ENCODE results near the gene TMEM179. TPM values are rescaled to one million over a fixed set of nuclear protein-coding genes. Genes with fewer than 3 reads are reported as not detected.
A peak's percentile ranks its signal among the peaks of the same experiment; 100 is the strongest.

TMEM179 gene
- total and polyA plus RNA-seq, 2 of the 13 experiments (the other 11 are each of a cell fraction or from before 2014, with no cell fraction given): not detected

DNA sequence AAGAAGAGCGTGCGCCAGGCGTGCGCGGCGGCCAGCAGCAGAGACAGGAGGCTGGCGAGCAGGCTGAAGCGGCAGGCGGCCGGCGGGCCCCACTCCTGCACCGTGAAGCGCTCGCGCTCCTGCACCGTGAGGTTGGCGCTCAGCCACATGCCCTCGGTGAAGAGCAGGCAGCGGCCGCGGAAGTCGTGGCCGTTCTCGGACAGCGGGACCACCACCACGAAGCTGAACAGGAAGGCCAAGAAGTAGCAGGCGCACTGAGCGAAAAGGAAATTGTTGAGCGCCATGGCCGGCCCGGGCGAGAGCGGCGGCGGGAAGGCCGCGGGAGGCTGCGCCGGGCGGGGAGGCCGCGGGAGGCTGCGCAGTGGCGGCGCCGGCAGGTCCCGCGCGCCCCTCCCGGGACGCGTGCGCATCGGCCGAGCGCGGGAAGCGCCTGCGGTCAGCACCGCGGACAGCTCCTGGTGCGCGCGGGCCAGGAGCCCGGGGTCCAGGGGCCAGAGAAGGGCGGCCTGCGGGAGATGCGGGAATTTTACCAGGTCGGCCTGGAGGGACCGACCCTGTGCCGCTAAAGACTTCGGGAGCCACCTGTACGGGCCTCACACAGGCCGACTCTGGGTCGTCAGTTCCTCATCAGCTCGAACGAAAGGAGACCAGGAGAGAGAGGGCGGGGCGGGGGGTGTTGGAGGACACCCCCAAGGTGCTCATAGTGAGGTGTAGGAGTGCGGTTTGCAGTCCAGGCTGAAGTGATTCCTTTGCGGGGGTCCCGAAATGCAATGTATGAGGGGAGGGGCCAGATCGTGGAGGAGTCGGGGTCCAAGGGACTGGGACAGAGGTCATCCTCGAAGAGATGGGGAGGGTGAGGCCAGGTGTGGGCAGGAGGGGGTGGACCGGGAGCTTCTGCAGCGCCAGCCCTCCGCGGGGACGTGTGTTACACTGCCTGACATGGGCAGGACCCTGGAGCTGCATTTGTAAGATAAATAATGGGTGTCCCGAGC lies at the start of gene TMEM179 (continued):
- TF ChIP-seq, protein P1, sequence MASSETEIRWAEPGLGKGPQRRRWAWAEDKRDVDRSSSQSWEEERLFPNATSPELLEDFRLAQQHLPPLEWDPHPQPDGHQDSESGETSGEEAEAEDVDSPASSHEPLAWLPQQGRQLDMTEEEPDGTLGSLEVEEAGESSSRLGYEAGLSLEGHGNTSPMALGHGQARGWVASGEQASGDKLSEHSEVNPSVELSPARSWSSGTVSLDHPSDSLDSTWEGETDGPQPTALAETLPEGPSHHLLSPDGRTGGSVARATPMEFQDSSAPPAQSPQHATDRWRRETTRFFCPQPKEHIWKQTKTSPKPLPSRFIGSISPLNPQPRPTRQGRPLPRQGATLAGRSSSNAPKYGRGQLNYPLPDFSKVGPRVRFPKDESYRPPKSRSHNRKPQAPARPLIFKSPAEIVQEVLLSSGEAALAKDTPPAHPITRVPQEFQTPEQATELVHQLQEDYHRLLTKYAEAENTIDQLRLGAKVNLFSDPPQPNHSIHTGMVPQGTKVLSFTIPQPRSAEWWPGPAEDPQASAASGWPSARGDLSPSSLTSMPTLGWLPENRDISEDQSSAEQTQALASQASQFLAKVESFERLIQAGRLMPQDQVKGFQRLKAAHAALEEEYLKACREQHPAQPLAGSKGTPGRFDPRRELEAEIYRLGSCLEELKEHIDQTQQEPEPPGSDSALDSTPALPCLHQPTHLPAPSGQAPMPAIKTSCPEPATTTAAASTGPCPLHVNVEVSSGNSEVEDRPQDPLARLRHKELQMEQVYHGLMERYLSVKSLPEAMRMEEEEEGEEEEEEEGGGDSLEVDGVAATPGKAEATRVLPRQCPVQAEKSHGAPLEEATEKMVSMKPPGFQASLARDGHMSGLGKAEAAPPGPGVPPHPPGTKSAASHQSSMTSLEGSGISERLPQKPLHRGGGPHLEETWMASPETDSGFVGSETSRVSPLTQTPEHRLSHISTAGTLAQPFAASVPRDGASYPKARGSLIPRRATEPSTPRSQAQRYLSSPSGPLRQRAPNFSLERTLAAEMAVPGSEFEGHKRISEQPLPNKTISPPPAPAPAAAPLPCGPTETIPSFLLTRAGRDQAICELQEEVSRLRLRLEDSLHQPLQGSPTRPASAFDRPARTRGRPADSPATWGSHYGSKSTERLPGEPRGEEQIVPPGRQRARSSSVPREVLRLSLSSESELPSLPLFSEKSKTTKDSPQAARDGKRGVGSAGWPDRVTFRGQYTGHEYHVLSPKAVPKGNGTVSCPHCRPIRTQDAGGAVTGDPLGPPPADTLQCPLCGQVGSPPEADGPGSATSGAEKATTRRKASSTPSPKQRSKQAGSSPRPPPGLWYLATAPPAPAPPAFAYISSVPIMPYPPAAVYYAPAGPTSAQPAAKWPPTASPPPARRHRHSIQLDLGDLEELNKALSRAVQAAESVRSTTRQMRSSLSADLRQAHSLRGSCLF (CRISPR knock-in tag; IDR thresholded peaks at IDR 0.05; ENCODE audit: borderline replicate concordance): 0 out of 2 replicates have a peak, but pooled peaks have one; percentile 25
- TF ChIP-seq SSRP1 (CRISPR knock-in tag; IDR thresholded peaks at IDR 0.05) (no peak), CEBPG (CRISPR knock-in tag; IDR thresholded peaks at IDR 0.05) (no peak), WIZ (CRISPR knock-in tag; IDR thresholded peaks at IDR 0.05) (0 out of 2 replicates have a peak, but pooled peaks have one; percentile 73), ZNF274 (CRISPR knock-in tag; IDR thresholded peaks at IDR 0.05) (0 out of 2 replicates have a peak, but pooled peaks have one; percentile 61), ZNF263 (CRISPR knock-in tag; IDR thresholded peaks at IDR 0.05) (peak; percentile 43; the same call in 1 of the 2 replicates), XBP1 (CRISPR knock-in tag; IDR thresholded peaks at IDR 0.05) (0 out of 2 replicates have a peak, but pooled peaks have one; percentile 60), ZSCAN21 (CRISPR knock-in tag; IDR thresholded peaks at IDR 0.05; ENCODE audit: borderline replicate concordance) (0 out of 2 replicates have a peak, but pooled peaks have one; percentile 55), MAFG (CRISPR knock-in tag; IDR thresholded peaks at IDR 0.05) (no peak), ZNF687 (CRISPR knock-in tag; IDR thresholded peaks at IDR 0.05) (peak; percentile 50)
- TF ChIP-seq, protein P2, sequence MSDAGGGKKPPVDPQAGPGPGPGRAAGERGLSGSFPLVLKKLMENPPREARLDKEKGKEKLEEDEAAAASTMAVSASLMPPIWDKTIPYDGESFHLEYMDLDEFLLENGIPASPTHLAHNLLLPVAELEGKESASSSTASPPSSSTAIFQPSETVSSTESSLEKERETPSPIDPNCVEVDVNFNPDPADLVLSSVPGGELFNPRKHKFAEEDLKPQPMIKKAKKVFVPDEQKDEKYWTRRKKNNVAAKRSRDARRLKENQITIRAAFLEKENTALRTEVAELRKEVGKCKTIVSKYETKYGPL (CRISPR knock-in tag; IDR thresholded peaks at IDR 0.05): peak; percentile 36; the same call in 1 of the 2 replicates
- TF ChIP-seq, protein P3, sequence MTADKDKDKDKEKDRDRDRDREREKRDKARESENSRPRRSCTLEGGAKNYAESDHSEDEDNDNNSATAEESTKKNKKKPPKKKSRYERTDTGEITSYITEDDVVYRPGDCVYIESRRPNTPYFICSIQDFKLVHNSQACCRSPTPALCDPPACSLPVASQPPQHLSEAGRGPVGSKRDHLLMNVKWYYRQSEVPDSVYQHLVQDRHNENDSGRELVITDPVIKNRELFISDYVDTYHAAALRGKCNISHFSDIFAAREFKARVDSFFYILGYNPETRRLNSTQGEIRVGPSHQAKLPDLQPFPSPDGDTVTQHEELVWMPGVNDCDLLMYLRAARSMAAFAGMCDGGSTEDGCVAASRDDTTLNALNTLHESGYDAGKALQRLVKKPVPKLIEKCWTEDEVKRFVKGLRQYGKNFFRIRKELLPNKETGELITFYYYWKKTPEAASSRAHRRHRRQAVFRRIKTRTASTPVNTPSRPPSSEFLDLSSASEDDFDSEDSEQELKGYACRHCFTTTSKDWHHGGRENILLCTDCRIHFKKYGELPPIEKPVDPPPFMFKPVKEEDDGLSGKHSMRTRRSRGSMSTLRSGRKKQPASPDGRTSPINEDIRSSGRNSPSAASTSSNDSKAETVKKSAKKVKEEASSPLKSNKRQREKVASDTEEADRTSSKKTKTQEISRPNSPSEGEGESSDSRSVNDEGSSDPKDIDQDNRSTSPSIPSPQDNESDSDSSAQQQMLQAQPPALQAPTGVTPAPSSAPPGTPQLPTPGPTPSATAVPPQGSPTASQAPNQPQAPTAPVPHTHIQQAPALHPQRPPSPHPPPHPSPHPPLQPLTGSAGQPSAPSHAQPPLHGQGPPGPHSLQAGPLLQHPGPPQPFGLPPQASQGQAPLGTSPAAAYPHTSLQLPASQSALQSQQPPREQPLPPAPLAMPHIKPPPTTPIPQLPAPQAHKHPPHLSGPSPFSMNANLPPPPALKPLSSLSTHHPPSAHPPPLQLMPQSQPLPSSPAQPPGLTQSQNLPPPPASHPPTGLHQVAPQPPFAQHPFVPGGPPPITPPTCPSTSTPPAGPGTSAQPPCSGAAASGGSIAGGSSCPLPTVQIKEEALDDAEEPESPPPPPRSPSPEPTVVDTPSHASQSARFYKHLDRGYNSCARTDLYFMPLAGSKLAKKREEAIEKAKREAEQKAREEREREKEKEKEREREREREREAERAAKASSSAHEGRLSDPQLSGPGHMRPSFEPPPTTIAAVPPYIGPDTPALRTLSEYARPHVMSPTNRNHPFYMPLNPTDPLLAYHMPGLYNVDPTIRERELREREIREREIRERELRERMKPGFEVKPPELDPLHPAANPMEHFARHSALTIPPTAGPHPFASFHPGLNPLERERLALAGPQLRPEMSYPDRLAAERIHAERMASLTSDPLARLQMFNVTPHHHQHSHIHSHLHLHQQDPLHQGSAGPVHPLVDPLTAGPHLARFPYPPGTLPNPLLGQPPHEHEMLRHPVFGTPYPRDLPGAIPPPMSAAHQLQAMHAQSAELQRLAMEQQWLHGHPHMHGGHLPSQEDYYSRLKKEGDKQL (CRISPR knock-in tag; IDR thresholded peaks at IDR 0.05; ENCODE audit: low read depth): no peak

Measured in HepG2 (cell line).